Right renal cortex interstitium (tissue), 3 donors: ENCODE results near the gene ERFE. TPM values are rescaled to one million over a fixed set of nuclear protein-coding genes. Genes with fewer than 3 reads are reported as not detected.

Source experiments
- DNase-seq, 3 donors: peaks; one replicate each; pipeline ENCODE4 v3.0.0-alpha.2; 2013; ENCODE audit warnings: low read depth in 3 of 3, low spot score in 2 of 3
- polyA plus RNA-seq, 3 donors: library from polyadenylated mRNA; unstranded; fragments of 120-200 nt; gene quantifications; one replicate each; pipeline ENCODE4 v1.2.1, GENCODE V29; 2013; ENCODE audit not compliant: insufficient read length in 3 of 3

The ERFE gene
- polyA plus RNA-seq, 3 donors: 4.3 to 5.1 (median 4.9) TPM

GRCh38 chr2:238138331-238139195 is 20.2 kb upstream of the ERFE start, which contains the start of gene KLHL30:
TSS of gene KLHL30 (plus strand) at chr2:238138668. CDS start at chr2:238140755, 2,087 bp downstream.
- no peak for DNase-seq

GRCh38 chr2:238139196-238140039 is 19.4 kb upstream of the ERFE start:
- no peak for DNase-seq

GRCh38 chr2:238140040-238140439 is 18.7 kb upstream of the ERFE start:
- no peak for DNase-seq

- no peak for DNase-seq
These were observed 17.8 kb upstream of the ERFE start for GRCh38 chr2:238140721-238141540.

- no peak for DNase-seq
These were observed 17.0 kb upstream of the ERFE start for GRCh38 chr2:238141541-238142318.

- no peak for DNase-seq
These were observed 16.2 kb upstream of the ERFE start for GRCh38 chr2:238142382-238143205.

- DNase-seq: no peak
These were observed 15.4 kb upstream of the ERFE start for GRCh38 chr2:238143239-238143951.

- no peak for DNase-seq
These were observed 14.5 kb upstream of the ERFE start for GRCh38 chr2:238144262-238144661.

- no peak for DNase-seq
These were observed 13.7 kb upstream of the ERFE start for GRCh38 chr2:238145046-238145445.

GRCh38 chr2:238145851-238146250 is 12.9 kb upstream of the ERFE start:
- DNase-seq: no peak

- no peak for DNase-seq
These were observed 11.8 kb upstream of the ERFE start for GRCh38 chr2:238146884-238147544.

GRCh38 chr2:238148981-238149380 is 9.8 kb upstream of the ERFE start:
- no peak for DNase-seq

- DNase-seq: no peak
These were observed 8.8 kb upstream of the ERFE start for GRCh38 chr2:238149841-238150572.

- no peak for DNase-seq
These were observed 8.1 kb upstream of the ERFE start for GRCh38 chr2:238150686-238151085.

GRCh38 chr2:238151205-238151604 is 7.6 kb upstream of the ERFE start:
- no peak for DNase-seq

- DNase-seq: no peak
These were observed 7.0 kb upstream of the ERFE start for GRCh38 chr2:238151628-238152235.
